DMS79 treated with DMSO at 0.1 percent for 48 hours (cell line): ENCODE results near the gene ZNF837.

Experiments used
- DNase-seq: peaks from one replicate; lab custom pipeline; 2025; lab: John Stamatoyannopoulos, UW

Gene ZNF837

GRCh38 chr19:58368561-58369360 lies 12.1 kb downstream of the ZNF837 start:
- DNase-seq = no peak

- DNase-seq = no peak
Measured at GRCh38 chr19:58367698-58368454, 13.0 kb downstream of the ZNF837 start.

- DNase-seq = no peak
Measured at GRCh38 chr19:58366585-58367430, 14.0 kb downstream of the ZNF837 start.

- no peak for DNase-seq
Measured at GRCh38 chr19:58364146-58364545, 16.7 kb downstream of the ZNF837 start.

GRCh38 chr19:58362272-58362994 lies 18.4 kb downstream of the ZNF837 start, which contains the start of gene ZNF497:
Gene ZNF497 (minus strand): TSS chr19:58362751. CDS start chr19:58357635, 5,116 bp downstream.
- DNase-seq = peak; percentile 91

- DNase-seq = peak; percentile 64
Measured at GRCh38 chr19:58361900-58362271, 18.9 kb downstream of the ZNF837 start.

GRCh38 chr19:58357481-58358145 lies 23.2 kb downstream of the ZNF837 start:
- no peak for DNase-seq

- DNase-seq = no peak
Measured at GRCh38 chr19:58356766-58357480, 23.9 kb downstream of the ZNF837 start.

GRCh38 chr19:58355908-58356765 lies 24.7 kb downstream of the ZNF837 start:
- DNase-seq = peak; percentile 32

GRCh38 chr19:58355215-58355796 lies 25.5 kb downstream of the ZNF837 start:
- DNase-seq = no peak

- DNase-seq = no peak
Measured at GRCh38 chr19:58354478-58355030, 26.3 kb downstream of the ZNF837 start.

- no peak for DNase-seq
Measured at GRCh38 chr19:58353717-58354477, 26.9 kb downstream of the ZNF837 start.

GRCh38 chr19:58352760-58353671 lies 27.8 kb downstream of the ZNF837 start, which contains the start of gene A1BG:
Gene A1BG (minus strand): TSS chr19:58353492. CDS start chr19:58353437, 55 bp downstream.
- DNase-seq = no peak

GRCh38 chr19:58351990-58352755 lies 28.7 kb downstream of the ZNF837 start:
- no peak for DNase-seq

- DNase-seq = no peak
Measured at GRCh38 chr19:58351558-58351878, 29.3 kb downstream of the ZNF837 start.
